Trophoblast cell (in vitro differentiated cells and primary cell): ENCODE measurements around the gene CYB5B.
A peak's percentile ranks its signal among the peaks of the same experiment; 100 is the strongest.

Experiments used
- DNase-seq, 2 donors: peaks; one replicate each; pipeline ENCODE4 v3.0.0-alpha.2; 2016
- H2AFZ ChIP-seq: 2 replicates; pipeline ENCODE4 v1.6.1; 2013; ENCODE audit warnings: low read length, moderate library complexity, mild to moderate bottlenecking; ENCODE audit not compliant: insufficient read depth, poor library complexity
- H2AK5ac ChIP-seq: 2 replicates; pipeline ENCODE4 v1.6.1; 2013; ENCODE audit warnings: mild to moderate bottlenecking, low read length
- H2BK120ac ChIP-seq: 2 replicates; pipeline ENCODE4 v1.6.1; 2013; ENCODE audit warnings: low read length, mild to moderate bottlenecking, moderate library complexity; ENCODE audit not compliant: insufficient read depth, poor library complexity
- H2BK12ac ChIP-seq: 2 replicates; pipeline ENCODE4 v1.6.1; 2013; ENCODE audit warnings: mild to moderate bottlenecking, low read length, moderate library complexity
- H2BK5ac ChIP-seq: 2 replicates; pipeline ENCODE4 v1.6.1; 2013; ENCODE audit warnings: low read length, low read depth, moderate library complexity, mild to moderate bottlenecking; ENCODE audit not compliant: poor library complexity
- H3K14ac ChIP-seq: 2 replicates; pipeline ENCODE4 v1.6.1; 2013; ENCODE audit warnings: mild to moderate bottlenecking, low read length
- H3K18ac ChIP-seq: 2 replicates; pipeline ENCODE4 v1.6.1; 2013; ENCODE audit warnings: mild to moderate bottlenecking, low read length
- H3K23ac ChIP-seq: 2 replicates; pipeline ENCODE4 v1.6.1; 2013; ENCODE audit warnings: low read length
- H3K27ac ChIP-seq: 2 replicates; pipeline ENCODE4 v1.5.1; 2013; ENCODE audit warnings: low read depth, mild to moderate bottlenecking, inconsistent platforms, low read length, moderate library complexity
- H3K27me3 ChIP-seq: 2 replicates; pipeline ENCODE4 v1.6.1; 2013; ENCODE audit warnings: inconsistent platforms, mild to moderate bottlenecking, low read length, moderate library complexity; ENCODE audit not compliant: insufficient read depth
- H3K36me3 ChIP-seq, 2 experiments: 1 replicate in 1 of 2; 2 replicates in 1 of 2; pipeline ENCODE4 v1.6.1; 2013; ENCODE audit warnings: low read length in 2 of 2, mild to moderate bottlenecking in 2 of 2, moderate library complexity in 1 of 2; ENCODE audit not compliant: insufficient read depth in 2 of 2, control insufficient read depth in 1 of 2
- H3K4ac ChIP-seq: 2 replicates; pipeline ENCODE4 v1.6.1; 2013; ENCODE audit warnings: low read depth, mild to moderate bottlenecking, low read length, moderate library complexity
- H3K4me1 ChIP-seq, 2 experiments: 1 replicate in 1 of 2; 2 replicates in 1 of 2; pipeline ENCODE4 v1.6.1; 2013; ENCODE audit warnings: low read length in 2 of 2, mild to moderate bottlenecking in 2 of 2, moderate library complexity in 1 of 2; ENCODE audit not compliant: insufficient read depth in 2 of 2, control insufficient read depth in 1 of 2
- H3K4me2 ChIP-seq: 2 replicates; pipeline ENCODE4 v1.6.1; 2013; ENCODE audit warnings: inconsistent platforms, mild to moderate bottlenecking, low read length, moderate library complexity
- H3K4me3 ChIP-seq: 2 replicates; pipeline ENCODE4 v1.5.1; 2013; ENCODE audit warnings: mild to moderate bottlenecking, low read depth, low read length, inconsistent platforms
- H3K79me1 ChIP-seq: one replicate; pipeline ENCODE4 v1.6.1; 2013; ENCODE audit warnings: low read length
- H3K79me2 ChIP-seq: 2 replicates; pipeline ENCODE4 v1.6.1; 2013; ENCODE audit warnings: low read length, mild to moderate bottlenecking; ENCODE audit not compliant: control insufficient read depth, insufficient read depth, poor library complexity
- H3K9ac ChIP-seq: 2 replicates; pipeline ENCODE4 v1.6.1; 2013; ENCODE audit warnings: mild to moderate bottlenecking, low read length
- H3K9me3 ChIP-seq: 2 replicates; pipeline ENCODE4 v1.6.1; 2013; ENCODE audit warnings: low read depth, mild to moderate bottlenecking, control low read depth, inconsistent platforms, low read length; ENCODE audit not compliant: insufficient read depth
- H4K12ac ChIP-seq: 2 replicates; pipeline ENCODE4 v1.6.1; 2013; ENCODE audit warnings: low read depth, mild to moderate bottlenecking, low read length, moderate library complexity
- H4K8ac ChIP-seq: 2 replicates; pipeline ENCODE4 v1.6.1; 2013; ENCODE audit warnings: low read depth, mild to moderate bottlenecking, low read length, moderate library complexity
- H4K91ac ChIP-seq: one replicate; pipeline ENCODE4 v1.6.1; 2013; ENCODE audit warnings: low read depth, mild to moderate bottlenecking, low read length, moderate library complexity
- WGBS: extraction: QIAGEN DNeasy Blood & Tissue Kit; methylation state at CpG from one replicate; pipeline ENCODE4 v1.1.7; 2013; ENCODE audit warnings: missing lambda C conversion rate; ENCODE audit not compliant: insufficient read length, insufficient coverage; ENCODE audit errors: extremely low coverage; 5-methylcytosine and 5-hydroxymethylcytosine counted together

Gene CYB5B

DNA sequence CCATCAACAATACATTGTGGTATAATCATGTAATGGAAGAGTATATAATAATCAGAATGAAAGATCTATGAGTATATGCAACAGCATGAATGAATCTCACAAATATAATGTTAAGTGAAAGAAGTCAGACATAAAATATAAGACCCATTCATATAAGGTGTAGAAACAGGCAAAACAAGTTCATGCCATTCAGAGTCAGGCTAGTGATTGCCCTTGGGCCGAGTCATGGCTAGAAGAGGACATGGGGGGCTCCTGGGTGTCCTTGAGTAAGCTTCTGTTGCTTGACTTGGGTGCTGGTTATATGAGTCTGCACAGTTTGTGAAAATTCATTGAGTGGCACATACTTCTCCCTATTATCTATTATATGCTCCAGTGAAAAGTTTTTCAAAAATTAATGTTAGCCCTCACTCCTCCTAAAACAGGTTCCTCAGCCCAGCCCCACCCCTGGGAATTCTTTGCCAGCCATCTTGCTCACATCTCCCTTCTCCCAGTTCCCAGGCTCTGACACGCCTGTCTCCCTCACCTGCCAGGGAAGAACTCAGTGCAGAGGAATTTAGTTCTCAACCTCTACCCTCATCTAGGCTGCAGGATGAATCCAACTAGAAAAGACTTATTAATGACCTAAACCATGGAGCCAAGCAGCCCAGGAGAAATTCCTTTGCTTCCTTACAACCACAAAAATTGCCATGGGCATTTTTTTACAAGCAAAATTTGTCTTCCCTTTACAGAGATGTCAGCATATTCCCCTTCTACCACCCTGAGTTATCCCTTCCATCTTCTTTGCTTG, 89.0 kb downstream of the CYB5B start:
- Histone ChIP-seq H3K4ac (no peak overlapping the region), H3K23ac (no peak overlapping the region), H3K79me2 (no peaks in the 10 kb centered on the region), H3K27me3 (no peaks in the 10 kb centered on the region), H3K27ac (peak overlapping the region; percentile 26), H3K79me1 (no peaks in the 10 kb centered on the region), H3K4me1 (peaks cover 7 to 8% of the 10 kb centered on the region in 2 experiments), H3K36me3 (no peaks in the 10 kb centered on the region), H2BK120ac (no peak overlapping the region), H4K91ac (no peak overlapping the region), H2BK5ac (no peak overlapping the region), H2AFZ (no peak overlapping the region), H3K18ac (no peak overlapping the region), H4K8ac (no peak overlapping the region), H3K9ac (no peak overlapping the region), H3K14ac (no peak overlapping the region), H2AK5ac (no peak overlapping the region), H2BK12ac (no peak overlapping the region), H4K12ac (no peak overlapping the region), H3K4me3 (no peak overlapping the region), H3K9me3 (no peaks in the 10 kb centered on the region), H3K4me2 (peak overlapping the region; percentile 18)
- WGBS, result no CpG with 5 or more reads among the region's 2 CpGs
- DNase-seq, result peak; percentile 95 to 98

DNA sequence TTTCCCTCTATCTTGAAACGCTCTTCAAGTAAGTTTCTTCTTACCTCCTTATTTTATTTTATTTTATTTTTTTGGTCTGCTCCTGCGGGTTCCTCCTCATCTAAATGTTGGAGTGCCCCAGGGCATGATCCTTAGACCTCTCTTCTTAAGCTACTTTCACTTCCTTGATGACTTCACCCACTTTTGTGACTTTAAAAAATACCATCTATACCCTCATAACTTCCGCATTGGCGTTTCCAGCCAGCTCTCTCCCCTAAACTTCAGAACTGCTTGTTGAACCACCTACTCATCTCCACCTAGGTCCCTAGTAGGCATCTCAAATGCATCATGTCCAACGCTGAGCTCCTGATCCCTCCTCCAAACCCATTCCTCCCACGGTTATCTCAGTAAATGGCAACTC, 89.9 kb downstream of the CYB5B start:
- Histone ChIP-seq H3K4me3 (no peak overlapping the region), H3K27ac (no peak overlapping the region), H3K9me3 (no peaks in the 10 kb centered on the region), H2BK12ac (no peak overlapping the region), H3K4me1 (peaks cover 7 to 8% of the 10 kb centered on the region in 2 experiments), H2BK5ac (no peak overlapping the region), H4K8ac (no peak overlapping the region), H3K4me2 (no peak overlapping the region), H3K23ac (no peak overlapping the region), H3K79me1 (no peaks in the 10 kb centered on the region), H4K12ac (no peak overlapping the region), H3K9ac (no peak overlapping the region), H2AFZ (no peak overlapping the region), H4K91ac (no peak overlapping the region), H3K36me3 (no peaks in the 10 kb centered on the region), H3K79me2 (no peaks in the 10 kb centered on the region), H2BK120ac (no peak overlapping the region), H2AK5ac (no peak overlapping the region), H3K18ac (no peak overlapping the region), H3K4ac (no peak overlapping the region), H3K27me3 (no peaks in the 10 kb centered on the region), H3K14ac (no peak overlapping the region)
- WGBS, result no CpG with 5 or more reads among the region's 6 CpGs
- peak; percentile 30 to 49 for DNase-seq
